DMS 273 (cell line): Measurements from ENCODE around the gene LRRC74B.
"Not testable (repeated sequence)": the region's sequence is repeated elsewhere in the genome, so short reads cannot be mapped to it uniquely, and the experiment has no call there.

Experiments
- DNase-seq: peaks from one replicate; lab custom pipeline; 2025; ENCODE audit not compliant: unreplicated experiment; lab: John Stamatoyannopoulos, UW

The LRRC74B gene

GRCh38 chr22:21031545-21032036, 14.2 kb upstream of the LRRC74B start:
- DNase-seq, result no peak

- DNase-seq, result no peak
Measured at GRCh38 chr22:21032037-21032867, 13.5 kb upstream of the LRRC74B start, which contains the start of gene SLC7A4. Gene SLC7A4 (minus strand): TSS chr22:21032561. CDS start chr22:21031812, 749 bp downstream.

DNA sequence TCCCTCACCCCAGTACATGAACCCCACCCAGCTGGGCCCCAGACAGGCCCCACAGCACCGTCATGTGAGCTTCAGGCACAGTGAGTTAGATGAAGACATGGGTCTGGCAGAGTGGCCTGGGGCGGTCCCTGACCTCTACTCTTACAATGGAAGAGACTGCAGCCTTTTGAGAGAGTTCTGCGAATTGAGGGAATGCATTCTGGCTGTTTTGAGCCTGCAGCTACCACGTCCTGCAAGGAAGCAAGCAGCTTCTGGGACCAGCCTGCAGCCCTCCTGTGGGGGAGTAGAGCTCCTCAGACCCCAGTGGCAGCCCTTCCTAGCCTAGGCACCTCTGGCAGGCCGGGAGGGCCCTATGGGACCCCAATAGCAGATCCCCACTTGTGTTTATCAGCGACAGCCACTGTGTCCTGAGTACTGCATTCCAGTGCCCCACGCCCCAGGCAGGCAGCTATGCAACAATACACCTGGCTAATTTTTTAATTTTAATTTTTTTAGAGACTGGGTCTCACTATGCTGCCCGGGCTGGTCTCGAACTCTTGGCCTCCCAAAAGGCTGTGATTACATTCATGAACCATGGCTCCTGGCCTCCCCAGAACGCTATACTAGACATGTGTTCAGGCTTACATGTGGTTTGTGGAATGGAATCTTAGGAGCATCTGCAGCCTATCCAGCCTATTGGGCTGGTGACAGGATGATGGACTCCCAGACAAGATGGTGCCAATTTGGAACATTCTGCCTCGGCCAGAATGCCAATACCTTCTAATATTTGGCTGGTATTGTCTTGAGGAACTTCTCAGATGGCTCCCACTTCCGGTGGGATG, 12.7 kb upstream of the LRRC74B start:
- no peak for DNase-seq

- DNase-seq, result no peak
Measured at GRCh38 chr22:21033895-21034294, 11.9 kb upstream of the LRRC74B start.

- no peak for DNase-seq
Measured at GRCh38 chr22:21034989-21035388, 10.8 kb upstream of the LRRC74B start.

DNA sequence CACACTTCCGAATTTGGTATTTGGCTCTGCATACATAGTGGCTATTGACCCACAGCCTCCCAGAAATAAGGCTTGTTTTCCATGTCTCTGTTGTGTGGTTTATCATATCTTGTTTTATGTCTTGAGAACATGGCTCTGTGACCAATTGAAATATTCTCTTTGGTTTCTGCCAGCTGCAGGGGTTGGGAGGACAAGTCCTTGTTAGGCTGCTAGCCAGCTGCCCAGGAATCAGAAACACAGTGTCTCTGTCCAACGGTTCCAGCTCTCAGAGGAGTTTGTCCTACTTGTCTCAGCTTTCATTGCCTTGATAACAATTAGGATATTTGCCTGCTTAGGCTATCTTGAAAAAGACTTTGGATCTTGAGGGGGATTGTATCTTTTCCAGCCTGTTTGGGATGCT, 7.3 kb upstream of the LRRC74B start:
- no peak for DNase-seq

GRCh38 chr22:21039158-21039557, 6.6 kb upstream of the LRRC74B start:
- not testable (repeated sequence) for DNase-seq

GRCh38 chr22:21041937-21042336, 3.8 kb upstream of the LRRC74B start:
- DNase-seq, result no peak

DNA sequence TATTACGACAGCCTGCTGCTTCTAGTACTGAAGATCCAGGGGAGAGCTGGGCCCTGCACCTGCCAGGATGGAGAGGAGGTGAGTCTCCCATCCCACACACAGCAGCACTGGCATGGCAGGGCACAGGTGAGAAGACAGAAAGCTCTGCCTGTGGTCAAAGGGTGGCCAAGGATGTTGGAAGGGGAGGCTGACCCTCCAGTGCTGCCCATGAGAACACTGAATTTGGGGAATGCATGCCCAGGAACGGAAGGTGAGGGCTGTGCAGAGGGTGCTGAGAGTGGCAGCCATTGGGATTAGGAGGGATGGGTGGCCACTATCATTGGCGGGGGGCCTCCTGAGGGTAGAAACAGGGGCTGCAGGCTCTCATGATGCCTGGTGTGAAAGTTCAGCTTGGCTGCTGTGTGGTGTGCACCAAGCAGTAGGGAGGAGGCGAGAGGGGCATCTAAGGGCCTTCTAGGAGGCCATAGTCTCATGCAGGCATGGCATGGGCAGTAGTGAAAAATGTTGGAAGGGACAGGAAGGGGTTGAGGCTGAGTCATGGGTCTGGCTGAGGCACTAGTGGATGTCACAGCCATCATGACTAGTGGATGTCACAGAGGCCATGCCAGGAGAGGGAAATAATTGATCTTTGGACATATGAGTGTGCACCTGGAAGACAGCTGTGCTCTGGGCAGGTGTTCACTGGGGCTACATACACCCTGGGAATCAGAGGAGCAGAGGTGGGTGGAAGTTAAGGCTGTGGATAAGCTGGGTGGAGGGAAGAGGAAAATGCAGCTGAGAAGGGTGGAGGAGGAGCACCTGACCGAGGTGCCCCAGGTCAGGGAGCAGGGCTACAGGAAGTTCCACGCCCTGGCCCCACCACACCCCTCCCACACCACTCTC, 2.5 kb upstream of the LRRC74B start:
- DNase-seq, result no peak

GRCh38 chr22:21043860-21044535, 1.7 kb upstream of the LRRC74B start:
- no peak for DNase-seq

- DNase-seq, result peak; percentile 77
Measured at GRCh38 chr22:21044931-21045584, 688 bp upstream of the LRRC74B start.

DNA sequence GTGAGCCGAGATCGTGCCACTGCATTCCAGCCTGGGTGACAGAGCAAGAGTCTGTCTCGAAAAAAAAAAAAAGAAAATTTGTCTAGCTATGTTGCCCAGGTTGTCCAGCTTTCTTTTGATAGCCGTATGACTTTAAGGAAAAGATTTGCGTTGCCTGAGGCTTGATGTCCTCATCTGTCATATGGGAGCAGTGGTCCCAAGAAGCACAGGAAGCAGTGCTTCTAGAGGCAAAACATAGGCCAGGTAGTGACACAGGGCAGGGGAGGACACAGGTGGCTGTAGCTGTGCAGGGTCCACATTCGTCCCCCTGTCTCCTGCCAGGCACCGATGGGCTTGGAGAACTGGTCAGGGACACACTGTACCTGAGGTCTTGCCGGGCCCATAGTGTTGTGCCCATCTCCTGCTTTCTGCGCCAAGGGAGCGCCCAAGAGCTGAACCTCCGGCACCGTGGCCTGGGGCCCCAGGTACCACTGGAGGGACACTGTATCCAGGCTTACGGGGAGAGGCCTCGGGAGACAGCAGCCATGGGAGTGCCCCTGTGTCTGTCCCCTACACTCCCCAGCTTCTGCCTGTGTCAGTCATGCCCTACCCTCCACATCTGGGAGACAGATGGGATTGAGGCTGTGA, 1.4 kb downstream of the LRRC74B start:
- no peak for DNase-seq

DNA sequence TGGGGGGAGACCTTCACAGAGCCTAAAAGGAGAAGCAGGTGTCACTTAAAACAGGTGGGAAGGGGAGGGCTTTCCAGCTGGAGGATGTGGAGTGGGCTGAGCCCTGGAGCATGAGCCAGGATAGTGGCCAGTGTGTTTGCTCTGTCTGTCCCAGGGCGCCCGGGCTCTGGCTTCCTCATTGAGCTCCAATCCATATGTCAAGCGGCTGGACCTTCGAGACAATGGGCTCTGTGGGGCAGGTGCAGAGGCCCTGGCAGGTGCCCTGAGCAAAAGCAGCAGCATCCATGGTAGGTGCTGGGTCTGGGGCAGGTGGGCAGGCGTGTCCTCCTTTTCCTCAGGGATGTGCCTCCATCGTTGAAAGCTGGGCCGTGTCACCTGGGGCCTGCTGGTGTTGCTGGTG, 2.0 kb downstream of the LRRC74B start:
- DNase-seq, result no peak

- DNase-seq, result not testable (repeated sequence)
Measured at GRCh38 chr22:21048448-21048847, 2.7 kb downstream of the LRRC74B start.

DNA sequence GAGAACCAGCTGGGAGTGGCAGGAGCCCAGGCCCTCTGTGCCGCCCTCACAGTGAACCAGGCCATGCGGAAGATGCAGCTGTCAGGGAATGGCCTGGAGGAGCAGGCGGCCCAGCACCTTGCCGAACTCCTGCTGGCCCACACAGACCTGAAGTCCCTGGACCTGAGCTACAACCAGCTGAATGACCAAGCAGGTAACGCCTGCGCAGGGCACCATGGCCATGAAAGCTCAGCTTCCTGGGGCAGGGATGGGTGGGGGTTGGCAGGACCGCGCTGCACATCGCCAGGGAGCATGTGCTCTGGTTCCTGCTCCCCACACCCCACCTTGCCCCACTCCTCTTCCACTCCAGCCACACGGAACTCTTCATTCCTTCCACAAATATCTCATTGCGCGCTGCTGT, 3.2 kb downstream of the LRRC74B start:
- DNase-seq, result not testable (repeated sequence)

DNA sequence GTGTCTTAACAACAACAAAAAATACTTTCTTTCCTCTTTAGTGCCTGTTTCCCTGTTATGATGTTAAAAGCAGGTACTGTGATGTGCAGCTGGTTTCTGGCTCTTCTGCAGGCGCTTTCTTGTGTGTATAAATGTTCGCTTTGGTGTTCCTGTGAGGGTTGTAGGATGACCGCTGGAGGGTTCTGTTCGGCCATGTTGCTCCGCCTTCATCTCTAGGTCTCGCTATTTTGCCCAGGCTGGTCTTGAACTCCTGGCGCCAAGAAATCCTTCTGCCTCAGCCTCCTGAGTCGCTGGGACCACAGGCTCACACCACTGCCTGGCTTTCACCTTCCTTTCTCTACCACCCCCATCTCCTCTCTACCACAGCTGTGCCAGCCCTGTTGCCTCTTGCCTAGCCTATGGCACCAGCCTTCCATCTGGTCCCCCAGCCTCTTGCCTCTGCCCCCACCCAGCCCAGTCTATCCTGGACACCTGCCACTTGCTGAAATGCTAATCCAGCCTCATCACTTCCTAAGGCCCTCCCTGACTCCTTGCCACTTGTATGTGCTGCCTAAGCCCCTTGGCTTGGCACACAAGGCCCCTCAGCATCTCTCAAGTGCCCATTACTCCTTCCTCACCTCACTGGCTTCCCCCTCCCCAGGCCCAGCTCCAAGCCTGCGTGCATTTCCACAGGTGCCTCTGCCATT, 5.5 kb downstream of the LRRC74B start:
- peak; percentile 92 for DNase-seq

GRCh38 chr22:21051831-21052400, 6.2 kb downstream of the LRRC74B start:
- DNase-seq, result no peak

- no peak for DNase-seq
Measured at GRCh38 chr22:21052715-21053459, 7.1 kb downstream of the LRRC74B start.
